GM12873 (cell line): ENCODE measurements around the gene PNLIP.

Experiments
- CTCF ChIP-seq: IDR thresholded peaks from 2 replicates; pipeline ENCODE4 v1.5.1; 2012; ENCODE audit warnings: low read depth, mild to moderate bottlenecking, moderate library complexity, low read length, control low read depth; ENCODE audit not compliant: insufficient read depth; ENCODE audit errors: missing control alignments

The PNLIP gene

DNA sequence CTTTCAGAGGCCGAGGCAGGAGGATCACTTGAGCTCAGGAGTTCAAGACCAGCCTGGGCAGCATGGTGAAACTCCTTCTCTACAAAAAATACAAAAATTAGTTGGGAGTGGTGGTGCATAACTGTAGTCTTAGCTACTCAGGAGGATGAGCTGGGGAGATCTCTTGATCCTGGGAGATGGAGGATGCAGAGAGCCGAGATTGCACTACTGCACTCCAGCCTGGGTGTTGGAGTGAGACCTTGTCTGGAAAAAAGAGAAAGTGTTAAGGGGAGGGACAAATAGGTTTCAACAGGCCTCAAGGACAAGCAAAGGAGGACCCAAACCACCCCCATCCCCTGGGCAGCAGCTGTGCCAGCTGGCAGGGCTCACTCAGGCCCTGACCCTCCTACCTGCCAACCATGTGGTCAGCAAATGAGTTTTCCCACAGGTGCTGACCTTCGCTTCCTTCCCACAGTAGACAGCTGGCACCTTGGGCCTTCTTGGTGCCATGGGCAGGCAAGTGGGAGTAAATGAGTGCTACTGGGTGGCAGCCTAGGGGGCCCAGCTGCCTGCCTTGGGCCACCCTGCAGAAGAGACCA lies 69.6 kb downstream of the PNLIP start:
- TF ChIP-seq CTCF: no peak
